Kidney glomerular epithelial cell (primary cell): ENCODE data around the gene UMAD1.
A peak's percentile ranks its signal among the peaks of the same experiment; 100 is the strongest.

Source experiments
- DNase-seq: peaks from one replicate; lab custom pipeline; 2025; lab: John Stamatoyannopoulos, UW

The UMAD1 gene

DNA sequence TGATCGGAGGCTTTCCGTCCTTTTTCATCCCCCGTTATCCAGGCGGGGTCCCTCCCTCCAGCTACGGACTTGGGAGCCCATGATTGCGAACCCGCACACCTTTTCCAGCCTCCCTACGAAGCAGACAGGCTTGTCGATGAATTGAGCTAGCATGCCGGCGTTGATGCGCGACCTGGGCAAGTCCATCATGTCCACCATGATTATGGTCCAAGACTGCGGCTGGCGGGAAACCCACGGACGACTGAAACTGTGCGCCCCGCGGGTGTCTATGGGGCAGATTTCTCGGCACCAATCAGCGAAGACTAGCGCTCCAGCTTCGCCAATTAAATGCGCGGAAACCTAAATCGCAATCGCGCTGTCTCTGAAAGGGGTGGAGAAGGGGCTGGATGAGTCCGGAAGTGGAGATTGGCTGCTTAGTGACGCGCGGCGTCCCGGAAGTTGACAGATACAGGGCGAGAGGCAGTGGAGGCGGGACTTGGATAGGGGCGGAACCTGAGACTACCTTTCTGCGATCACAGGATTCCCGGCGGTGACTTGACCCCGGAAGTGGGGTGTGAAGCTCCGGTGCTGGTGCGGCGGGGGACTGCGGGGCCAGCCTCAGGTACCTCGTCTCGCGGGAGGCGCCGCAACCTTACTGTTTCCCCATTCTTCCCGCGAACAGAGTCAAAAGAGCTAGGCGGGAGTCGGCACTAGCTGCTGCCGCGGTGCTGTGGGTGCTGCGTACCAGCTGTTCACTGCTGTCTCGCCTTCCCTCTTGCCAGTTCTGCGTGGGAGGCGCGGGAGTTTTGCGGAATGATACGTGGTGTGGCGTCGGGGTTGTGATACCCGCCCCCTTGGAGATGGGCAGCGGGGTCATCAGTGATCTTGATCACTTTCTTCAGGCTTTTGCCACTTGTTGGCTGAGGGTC lies at the start of gene UMAD1:
Gene UMAD1 (plus strand): TSS at position 532 of the 908 bp plus-strand sequence. CDS start 32,620 bp downstream, outside the sequence.
- peak; percentile 99 for DNase-seq

DNA sequence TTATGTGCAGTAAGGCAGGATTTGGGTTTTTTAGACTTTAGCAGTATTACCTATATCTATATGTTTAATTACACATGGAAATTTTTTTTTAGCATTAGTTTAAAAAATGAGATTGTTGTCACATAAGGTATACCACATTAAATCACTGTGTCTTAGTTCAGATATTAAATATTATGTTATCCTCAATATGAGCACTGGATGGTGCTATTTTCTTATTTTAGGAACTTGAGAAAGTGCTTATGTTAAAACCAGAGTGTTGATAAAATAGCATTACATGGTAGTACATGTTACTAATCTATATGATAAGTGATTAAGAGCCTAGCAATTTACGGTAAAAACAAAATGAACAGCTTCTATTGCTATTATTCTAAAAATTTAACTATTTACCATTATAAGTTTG lies 45.1 kb upstream of the UMAD1 start:
- DNase-seq, result no peak

DNA sequence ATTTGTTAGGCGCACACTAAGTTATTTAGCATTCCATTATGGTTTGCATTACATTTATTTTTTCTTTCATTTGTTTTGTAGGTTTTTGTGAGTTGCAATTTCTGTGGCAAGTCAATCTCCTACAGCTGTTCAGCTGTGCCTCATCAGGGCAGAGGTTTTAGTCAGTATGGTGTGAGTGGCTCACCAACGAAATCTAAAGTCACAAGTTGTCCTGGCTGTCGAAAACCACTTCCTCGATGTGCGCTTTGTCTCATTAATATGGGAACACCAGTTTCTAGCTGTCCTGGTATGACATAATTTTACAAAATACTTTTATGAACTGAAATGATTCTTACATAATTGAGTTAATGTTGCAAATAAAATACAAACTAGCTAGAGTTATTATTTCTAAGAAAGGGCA lies 44.4 kb upstream of the UMAD1 start:
- DNase-seq, result no peak

DNA sequence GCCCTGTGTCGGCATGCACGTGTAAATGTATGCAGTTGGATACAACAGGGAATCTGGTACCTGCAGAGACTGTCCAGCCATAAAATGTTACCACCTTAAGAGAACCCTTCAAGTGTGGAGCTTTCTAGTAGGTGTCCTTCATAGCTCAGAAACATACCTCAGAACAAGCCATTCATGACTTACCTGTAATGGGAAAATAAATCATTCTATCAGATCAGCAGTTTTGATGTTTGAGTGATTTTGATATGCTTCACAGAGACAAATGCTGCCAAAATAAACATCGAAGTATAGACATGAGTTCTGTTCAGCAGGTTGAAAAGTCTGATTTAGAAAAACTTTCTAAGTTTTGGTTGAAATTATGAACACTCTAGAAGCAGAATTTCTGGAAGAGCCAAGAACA lies 33.5 kb upstream of the UMAD1 start:
- peak; percentile 29 for DNase-seq

DNA sequence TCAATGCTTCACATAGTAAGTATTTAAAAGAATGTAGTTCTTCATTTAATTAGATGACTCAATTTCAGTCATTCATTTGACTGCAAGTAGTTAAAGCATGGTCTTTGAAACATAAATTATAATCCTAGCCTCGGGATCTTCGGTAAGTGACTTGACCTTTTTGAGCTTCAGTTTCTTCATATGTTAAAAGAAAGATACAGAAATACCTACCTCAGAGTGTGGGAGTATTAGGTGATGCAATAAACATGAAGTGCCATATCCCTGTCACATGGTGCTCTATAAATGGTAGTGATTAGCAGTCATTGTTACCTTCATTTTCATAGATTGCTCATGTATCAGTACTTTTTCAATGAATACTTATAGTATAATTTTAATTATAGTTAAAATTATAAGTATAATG lies 31.2 kb upstream of the UMAD1 start:
- no peak for DNase-seq

DNA sequence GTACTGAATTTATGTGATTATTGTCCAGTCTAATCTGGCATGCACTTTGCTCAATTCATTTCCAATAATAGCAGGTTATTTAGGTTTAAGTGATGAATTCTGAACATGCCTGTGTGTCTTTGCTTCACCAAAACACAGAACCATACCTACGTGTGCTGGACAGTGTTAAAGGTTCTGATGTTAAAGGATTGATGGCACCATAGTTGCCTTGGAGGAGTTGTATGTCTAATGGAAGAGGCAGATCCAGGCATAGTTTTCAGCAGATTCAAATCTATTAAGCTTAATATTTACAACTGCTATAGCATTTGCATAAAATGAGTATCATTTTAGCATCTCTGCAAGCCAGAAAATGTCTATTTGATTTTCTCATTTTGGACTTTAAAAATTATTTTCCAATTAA lies 28.0 kb upstream of the UMAD1 start:
- DNase-seq, result no peak

DNA sequence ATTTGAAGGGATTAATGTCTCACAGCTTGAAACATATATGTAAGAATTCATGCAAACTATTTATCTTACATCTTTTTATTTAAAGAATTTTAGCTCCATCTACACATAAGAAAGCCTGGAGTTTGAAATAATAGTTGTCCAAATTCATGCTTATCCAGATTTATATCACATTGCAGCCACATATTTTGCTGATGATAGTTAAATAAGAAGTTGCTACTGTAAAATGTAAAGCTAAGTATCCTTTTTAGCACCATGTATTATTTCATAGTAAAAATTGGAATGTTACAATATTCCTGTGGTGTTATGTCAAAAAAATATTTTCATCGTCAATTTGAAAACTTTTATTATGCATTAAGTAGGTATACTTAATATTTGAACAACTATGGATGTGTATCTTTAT lies 27.3 kb upstream of the UMAD1 start:
- DNase-seq, result no peak

DNA sequence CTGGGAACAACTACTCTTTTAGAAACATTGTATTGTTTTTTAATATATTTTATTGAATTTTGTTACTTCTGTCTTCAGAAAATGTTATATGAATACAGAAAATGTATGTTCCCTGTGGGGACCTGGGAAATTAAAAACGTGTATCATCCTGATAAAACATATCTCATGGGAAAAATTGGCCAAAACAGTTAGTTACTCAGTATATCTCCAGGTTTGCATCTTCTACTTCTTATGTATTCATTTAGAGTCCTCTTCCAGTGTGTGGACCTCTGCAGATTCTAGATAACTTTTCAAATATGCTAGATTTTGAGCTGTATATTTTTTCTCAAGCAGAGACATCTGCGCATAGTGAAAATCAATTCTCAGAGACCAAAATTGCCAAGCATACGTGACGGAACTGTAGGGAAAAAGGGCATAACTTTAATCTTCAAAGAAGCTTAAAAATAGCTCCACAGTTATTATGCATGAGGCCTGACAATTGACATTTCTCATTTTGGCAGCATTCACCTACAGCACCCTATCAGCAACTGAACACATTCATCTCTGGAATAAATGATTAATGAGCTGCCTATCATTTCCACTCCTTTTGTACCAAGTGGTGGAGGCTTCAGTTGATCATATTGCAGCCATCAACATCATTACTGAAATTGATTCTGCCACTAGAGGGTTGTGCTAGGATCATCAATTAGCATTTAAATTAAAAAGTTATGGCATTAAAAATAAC lies 26.4 kb upstream of the UMAD1 start:
- DNase-seq, result no peak

DNA sequence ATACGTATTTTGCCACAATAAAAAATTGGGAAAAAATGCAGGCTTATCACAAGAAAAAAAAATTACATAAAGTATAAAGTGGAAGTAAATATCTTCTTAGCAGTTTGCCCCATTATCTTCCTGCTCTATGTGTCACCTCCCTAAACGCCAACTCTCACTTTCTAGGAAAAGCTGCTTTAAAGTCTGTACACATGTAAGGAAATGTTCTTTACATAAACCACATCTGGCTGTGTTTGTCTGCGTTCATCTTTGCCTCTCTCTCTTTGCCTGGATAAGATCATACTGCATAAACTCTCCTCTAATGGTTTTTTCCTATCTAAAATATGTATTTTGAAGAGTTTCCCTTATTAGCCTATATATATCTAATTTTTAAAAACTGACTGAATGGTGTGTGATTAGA lies 23.0 kb upstream of the UMAD1 start:
- no peak for DNase-seq

DNA sequence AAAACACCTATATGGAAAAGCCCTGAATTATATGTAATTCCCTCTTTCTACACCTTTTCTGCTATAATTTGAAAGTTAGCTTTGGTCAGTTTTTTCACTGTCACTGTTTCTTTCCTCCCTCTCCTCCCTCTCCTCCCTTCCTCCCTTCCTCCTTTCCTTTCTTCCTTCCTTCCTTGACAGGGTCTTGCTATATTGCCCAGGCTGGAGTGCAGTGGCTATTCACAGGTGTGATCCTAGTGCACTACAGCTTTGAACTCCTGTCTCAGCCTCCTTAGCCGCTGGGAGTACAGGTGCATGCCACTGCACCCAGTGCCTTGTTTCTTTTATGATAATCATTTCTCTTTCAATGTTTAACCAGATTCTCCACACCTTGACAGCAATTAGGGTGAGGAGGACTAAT lies 22.1 kb upstream of the UMAD1 start:
- no peak for DNase-seq

DNA sequence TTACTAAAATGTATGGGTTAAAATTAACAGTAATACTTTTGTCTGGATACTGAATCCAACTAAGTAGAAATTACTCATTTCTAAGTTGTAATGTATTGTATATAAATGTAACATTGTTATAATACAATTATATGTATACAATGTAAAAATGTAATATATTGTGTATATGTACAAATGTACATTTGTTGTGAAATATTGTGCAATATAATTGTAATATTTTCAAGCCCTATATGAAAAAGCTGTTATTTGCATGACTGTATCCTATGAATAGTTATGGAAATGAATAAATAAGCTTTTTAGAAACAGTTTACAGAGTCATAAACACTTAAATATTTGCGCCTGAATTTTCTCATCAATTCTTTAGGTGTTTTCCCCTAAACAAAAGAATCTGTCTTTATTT lies 20.3 kb upstream of the UMAD1 start:
- DNase-seq, result no peak

DNA sequence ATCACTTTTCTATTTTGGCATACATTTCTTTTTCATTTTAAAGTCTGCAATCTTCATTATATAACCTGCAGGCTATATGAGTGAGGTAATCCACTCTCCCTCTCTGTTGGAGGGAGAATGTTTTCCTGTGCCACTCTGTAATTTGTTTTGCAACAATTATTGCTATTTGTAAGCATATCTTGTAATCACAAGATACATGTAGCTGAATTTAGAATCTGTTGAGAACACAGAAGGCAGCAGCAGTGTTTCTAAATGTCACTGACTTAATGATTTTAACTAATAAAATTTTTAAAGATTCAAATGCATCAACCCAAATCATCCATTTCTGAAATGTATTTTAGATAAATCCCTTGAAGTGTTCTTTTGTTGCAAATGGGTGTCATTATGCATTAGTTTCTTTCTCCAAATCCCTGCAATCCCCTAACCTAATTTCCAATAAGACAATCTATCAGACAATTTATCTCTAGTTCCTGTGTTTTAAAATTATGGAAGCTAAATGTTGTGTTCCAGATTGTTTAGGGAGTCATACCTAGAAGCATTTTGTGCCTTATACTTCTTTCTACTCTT lies 19.8 kb upstream of the UMAD1 start:
- no peak for DNase-seq

DNA sequence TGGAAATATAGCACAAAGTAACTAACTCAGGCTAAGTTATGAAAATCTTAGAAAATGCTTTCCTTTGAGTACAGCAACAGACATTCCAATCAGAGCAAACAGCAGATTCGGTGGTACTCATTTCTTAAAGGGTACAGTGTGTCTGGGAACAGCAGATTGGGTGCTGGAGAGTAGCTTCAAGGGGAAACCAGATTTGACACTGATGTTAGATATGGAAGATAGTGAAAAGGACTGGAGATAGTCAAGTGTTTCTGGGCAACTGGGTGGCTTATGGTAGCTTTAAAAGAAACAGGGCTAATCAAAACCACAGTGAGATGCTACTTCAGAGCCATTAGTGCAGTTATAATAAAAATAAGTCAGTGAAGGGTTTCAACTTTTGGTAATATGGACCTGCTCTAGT lies 12.1 kb upstream of the UMAD1 start:
- no peak for DNase-seq

DNA sequence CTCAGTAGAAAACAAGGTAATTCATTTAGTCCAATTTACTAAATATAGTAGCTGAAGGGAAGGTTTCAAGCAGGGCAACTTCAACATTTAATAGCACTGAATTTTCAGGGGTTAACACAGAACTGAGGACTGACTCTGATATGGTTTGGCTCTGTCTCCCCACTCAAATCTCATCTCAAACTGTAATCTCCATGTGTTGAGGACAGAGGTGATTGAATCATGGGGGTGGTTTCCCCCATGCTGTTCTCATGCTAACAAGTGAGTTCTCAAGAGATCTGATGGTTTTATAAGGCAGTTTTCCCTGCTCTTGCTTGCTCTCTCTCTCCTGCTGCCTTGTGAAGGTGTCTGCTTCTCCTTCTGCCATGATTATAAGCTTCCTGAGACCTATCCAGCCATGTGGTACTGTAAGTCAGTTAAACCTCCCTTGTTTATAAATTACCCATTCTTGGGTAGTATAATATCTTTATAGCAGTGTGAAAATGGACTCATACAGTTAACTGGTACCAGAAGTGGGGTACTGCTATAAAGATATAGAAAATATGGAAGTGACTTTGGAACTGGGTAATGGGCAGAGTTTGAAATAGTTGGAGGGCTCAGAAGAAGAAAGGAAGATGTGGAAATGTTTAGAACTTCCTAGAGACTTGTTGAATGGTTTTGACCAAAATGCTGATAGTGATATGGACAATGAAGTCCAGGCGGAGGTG lies 9.8 kb upstream of the UMAD1 start:
- DNase-seq, result no peak

DNA sequence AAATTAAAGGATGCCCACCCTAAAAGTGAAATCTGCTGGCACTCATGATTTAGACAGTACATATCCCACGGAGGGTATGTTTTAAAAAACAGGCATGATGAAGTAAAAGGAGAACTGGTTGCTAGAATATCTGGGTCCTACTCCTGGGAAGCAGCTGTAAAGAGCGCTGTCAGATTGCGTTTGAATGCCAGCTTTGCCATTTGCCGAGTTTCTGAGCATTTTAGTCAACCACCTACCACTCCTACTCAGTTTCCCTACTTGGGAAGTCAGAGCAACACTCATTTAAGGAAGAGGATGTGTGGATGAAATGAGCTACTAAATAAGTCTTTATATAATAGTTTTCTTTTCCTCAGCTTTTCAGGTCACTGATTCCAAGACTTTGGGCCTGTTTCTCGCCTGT lies 1.1 kb upstream of the UMAD1 start:
- no peak for DNase-seq

DNA sequence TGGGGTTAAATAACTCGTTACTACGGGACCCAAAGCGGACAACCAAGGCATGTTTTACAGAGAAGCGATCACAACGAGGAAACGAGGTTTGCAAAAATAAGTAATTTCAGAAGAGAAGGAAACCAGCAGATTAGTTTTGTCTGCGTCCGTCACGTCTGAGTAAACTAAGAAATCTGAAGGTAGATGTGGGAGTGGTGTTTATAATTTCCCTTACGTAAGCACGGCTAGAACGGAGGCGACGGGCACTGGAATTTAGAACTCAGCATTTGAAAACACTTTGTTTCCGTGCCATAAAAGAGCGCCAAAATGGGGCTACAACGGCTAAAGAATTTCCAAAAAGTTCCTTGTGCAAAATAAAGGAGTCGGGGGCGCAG lies 718 bp upstream of the UMAD1 start:
- peak; percentile 34 for DNase-seq

DNA sequence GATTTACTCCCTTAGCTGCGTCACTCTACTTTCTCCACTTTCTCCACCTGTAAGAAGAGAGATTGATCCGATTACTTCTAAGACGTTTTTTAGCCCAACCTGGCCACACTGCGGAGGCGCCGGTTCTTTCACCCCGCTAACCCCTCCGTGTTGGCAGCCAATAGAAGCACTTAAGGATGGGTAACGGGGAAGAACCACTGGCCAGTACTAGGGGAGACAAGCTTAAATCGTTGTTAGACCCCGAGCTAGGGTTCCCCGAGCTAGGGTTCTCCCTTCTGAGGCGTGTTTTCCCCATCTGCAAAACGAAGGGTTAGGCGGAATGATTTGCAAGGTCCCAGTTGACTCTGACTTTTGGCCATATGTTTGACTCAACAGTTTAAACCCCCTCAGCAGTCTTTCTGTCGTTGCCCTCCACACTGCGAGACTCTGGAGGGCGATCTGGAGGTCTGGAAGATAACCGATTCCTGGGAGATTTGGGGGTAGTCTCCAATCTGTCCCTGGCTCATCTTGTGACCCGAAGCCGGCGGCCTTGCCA lies 644 bp downstream of the UMAD1 start:
- DNase-seq, result peak; percentile 78

DNA sequence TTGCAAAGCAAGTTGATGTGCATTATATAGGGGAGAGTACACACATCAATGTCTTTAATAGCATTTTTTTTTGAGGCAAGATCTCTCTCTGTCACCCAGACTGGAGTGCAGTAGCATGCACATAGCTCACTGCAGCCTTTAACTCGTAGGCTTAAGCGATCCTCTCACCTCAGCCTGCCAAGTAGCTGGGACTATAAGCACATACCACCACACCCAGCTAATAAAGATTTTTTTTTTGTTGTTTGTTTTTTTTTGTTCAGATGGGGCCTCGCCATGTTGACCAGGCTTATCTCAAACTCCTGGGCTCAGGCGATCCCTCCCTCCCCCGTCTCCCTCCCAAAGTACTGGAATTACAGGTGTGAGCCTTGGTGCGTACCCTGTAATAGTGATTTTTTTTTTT lies 1.5 kb downstream of the UMAD1 start:
- DNase-seq, result no peak

DNA sequence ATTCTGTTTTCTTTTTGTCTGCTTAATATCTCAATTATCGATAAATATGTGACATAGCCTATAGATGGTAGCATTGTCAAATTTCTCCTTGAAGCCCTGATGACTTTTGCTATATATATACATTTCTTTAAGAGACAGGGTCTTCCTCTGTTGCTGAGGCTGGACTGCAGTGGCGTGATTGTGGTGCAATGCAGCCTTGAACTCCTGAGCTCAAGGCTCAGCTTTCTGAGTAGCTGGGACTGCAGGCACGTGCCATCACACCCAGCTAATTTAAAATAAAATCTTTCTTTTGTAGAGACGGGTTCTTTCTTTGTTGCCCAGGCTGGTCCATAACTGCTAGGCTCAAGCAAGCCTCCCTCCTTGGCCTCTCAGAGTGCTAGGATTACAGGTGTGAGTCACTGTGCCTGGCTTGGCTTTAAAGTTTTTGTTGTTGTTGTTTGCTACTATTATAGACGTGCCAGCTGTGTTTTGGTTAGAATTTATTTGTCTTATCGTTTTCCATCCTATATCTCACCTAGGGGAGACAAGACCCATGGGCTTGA lies 7.0 kb downstream of the UMAD1 start:
- DNase-seq, result no peak

DNA sequence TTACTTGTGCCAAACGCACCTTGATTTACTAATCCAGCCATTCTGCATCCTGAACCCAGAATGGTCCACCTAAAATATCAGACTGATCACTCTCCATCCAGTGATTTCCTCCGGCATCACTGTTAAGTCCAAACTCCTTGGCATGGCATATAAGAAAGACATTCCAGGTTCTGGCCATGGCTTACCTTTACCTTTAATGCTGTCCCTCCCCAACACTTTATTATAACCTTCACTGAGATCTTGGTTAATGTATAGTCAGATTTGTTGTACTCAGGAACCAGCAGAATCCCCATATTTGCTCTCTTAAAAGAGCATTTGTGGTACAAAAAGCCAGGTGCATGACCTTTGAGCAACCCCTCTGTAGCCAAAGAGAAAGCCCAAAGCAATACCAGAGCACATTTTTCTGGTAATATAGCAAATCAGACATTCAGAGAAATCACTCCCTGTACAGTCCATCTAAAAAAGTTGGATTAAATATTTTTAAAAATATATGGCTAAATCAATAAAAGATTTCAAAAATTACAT lies 10.2 kb downstream of the UMAD1 start:
- DNase-seq, result no peak

DNA sequence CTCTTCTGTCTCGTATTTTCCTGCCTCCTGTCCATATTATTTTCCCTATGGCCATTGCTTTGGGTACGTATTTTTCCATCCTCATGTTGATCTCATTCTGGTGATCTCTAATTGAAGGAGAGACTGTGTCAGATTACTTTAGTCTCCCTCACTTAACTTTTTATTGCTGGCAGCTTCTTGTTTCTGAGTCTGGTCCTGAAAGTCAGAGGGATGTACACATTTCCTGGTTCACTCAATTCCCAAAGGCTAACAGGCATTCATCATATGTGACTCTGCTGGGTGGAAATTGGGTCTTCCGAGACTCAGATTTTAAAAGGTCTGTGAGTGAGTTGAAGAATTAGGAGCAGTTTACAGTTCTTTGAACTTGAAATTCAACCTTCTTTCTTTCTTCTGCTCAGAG lies 10.9 kb downstream of the UMAD1 start:
- no peak for DNase-seq
